Bronchial epithelial cell (primary cell): ENCODE results near the gene OOSP2. TPM values are rescaled to one million over a fixed set of nuclear protein-coding genes. Genes with fewer than 3 reads are reported as not detected.
"Not testable (repeated sequence)": the region's sequence is repeated elsewhere in the genome, so short reads cannot be mapped to it uniquely, and the experiment has no call there.

Experiments used
- DNase-seq: peaks from one replicate; pipeline ENCODE4 v3.0.0-alpha.2; 2010; ENCODE audit warnings: low read depth
- FAIRE-seq: peaks from 2 replicates; lab custom pipeline; 2011; peaks lifted over from hg19 to GRCh38; lab: Jason Lieb, UNC
- H3K27me3 ChIP-seq: 2 replicates; pipeline ENCODE4 v1.5.1; 2011; ENCODE audit warnings: low read length; ENCODE audit not compliant: control insufficient read depth, insufficient read depth
- H3K36me3 ChIP-seq: 2 replicates; pipeline ENCODE4 v1.5.1; 2011; ENCODE audit warnings: low read length; ENCODE audit not compliant: control insufficient read depth, insufficient read depth
- H3K4me3 ChIP-seq: 2 replicates; pipeline ENCODE4 v1.5.1; 2011; ENCODE audit warnings: mild to moderate bottlenecking, low read depth, low read length, control low read depth
- CTCF ChIP-seq: IDR thresholded peaks from 2 replicates; pipeline ENCODE4 v1.5.1; 2011; ENCODE audit warnings: mild to moderate bottlenecking, moderate library complexity, low read length, control low read depth, inconsistent platforms; ENCODE audit not compliant: insufficient read depth, severe bottlenecking
- total RNA-seq: library from RNA; depleted of rRNA; stranded (reverse); fragments of >200 nt; gene quantifications from 2 replicates; pipeline ENCODE4 v1.2.1, GENCODE V29; 2014

The OOSP2 gene
- total RNA-seq, 1 donor from 2014 or later = not detected

GRCh38 chr11:60069450-60069849 lies 29.2 kb downstream of the OOSP2 start:
- Histone ChIP-seq H3K27me3 (no peaks in the 10 kb centered on the region), H3K4me3 (no peak overlapping the region), H3K36me3 (no peaks in the 10 kb centered on the region)
- FAIRE-seq (no peak), DNase-seq (peak; percentile 60)
- TF ChIP-seq CTCF = no peak

DNA sequence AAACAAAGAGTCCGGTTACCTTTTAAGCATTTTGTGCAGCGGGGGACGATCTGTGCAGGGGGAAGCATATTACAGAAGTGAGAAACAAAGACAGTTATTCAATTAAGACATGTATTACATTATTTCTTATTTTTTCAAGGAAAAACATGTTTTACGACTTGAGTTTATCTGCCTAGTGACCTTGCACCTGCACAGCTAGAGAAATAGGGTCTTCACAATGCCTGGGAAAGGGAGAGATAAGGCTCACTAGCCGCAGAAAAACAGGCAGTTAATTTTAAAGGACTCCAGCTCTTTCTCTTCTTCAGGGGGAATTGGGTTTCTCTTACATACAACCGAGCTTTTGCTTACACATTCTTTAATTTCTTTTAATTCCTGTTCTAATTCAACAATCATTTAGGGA lies 31.4 kb downstream of the OOSP2 start:
- FAIRE-seq, H3K27me3 ChIP-seq, H3K36me3 ChIP-seq, DNase-seq, H3K4me3 ChIP-seq: not testable (repeated sequence)

DNA sequence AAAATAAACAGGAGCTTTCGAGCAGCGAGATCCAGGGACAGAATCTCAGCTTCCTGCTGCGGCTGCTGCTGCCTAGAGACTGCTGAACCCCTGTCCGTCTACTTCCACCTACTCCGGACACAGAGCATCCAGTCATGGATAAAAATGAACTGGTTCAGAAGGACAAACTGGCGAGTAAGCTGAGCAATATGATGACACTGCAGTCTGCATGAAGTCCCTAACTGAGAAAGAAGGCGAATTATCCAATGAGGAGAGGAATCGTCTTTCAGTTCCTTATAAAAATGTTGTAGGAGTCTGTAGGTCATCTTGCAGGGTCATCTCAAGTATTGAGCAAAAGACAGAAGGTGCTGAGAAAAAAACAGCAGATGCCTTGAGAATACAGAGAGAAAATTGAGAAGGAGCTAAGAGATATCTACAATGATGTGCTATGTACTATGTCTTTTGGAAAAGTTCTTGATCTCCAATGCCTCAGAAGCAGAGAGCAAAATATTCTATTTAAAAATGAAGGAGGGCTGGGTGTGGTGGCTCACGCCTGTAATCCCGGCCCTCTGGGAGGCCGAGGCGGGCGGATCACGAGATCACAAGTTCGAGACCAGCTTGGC lies 37.1 kb downstream of the OOSP2 start:
- Histone ChIP-seq H3K27me3 (no peaks in the 10 kb centered on the region), H3K4me3 (no peak overlapping the region), H3K36me3 (no peaks in the 10 kb centered on the region)
- no peak for TF ChIP-seq CTCF
- DNase-seq = no peak
- no peak for FAIRE-seq

GRCh38 chr11:60077981-60078380 lies 37.8 kb downstream of the OOSP2 start:
- no peak for TF ChIP-seq CTCF
- peak; percentile 19 for DNase-seq
- H3K4me3 ChIP-seq = no peak overlapping the region
- no peaks in the 10 kb centered on the region for H3K36me3 ChIP-seq
- no peaks in the 10 kb centered on the region for H3K27me3 ChIP-seq
- no peak for FAIRE-seq

GRCh38 chr11:60078745-60079144 lies 38.5 kb downstream of the OOSP2 start:
- DNase-seq (no peak), FAIRE-seq (no peak)
- Histone ChIP-seq H3K4me3 (no peak overlapping the region), H3K36me3 (no peaks in the 10 kb centered on the region), H3K27me3 (no peaks in the 10 kb centered on the region)
- TF ChIP-seq CTCF = no peak

GRCh38 chr11:60080535-60080934 lies 40.3 kb downstream of the OOSP2 start:
- no peaks in the 10 kb centered on the region for H3K27me3 ChIP-seq
- no peak for FAIRE-seq
- no peaks in the 10 kb centered on the region for H3K36me3 ChIP-seq
- H3K4me3 ChIP-seq = no peak overlapping the region
- TF ChIP-seq CTCF = no peak
- no peak for DNase-seq
